ENCODE measurements around the gene NTRK2. TPM values are rescaled to one million over a fixed set of nuclear protein-coding genes. Genes with fewer than 3 reads are reported as not detected.
A peak's percentile ranks its signal among the peaks of the same experiment; 100 is the strongest.

NTRK2 gene
- total RNA-seq, 1 donor from 2014 or later = 4.6 TPM

GRCh38 chr9:85027870-85028269 is 358.3 kb downstream of the NTRK2 start:
- TF ChIP-seq CTCF (IDR thresholded peaks at IDR 0.05; ENCODE audit: insufficient read depth, low read depth, low read length) (no peak), EZH2 (IDR thresholded peaks at IDR 0.05; ENCODE audit: insufficient read depth, low read length) (no peak)
- H3K4me1 Mint-ChIP-seq (ENCODE audit: low read depth, unreplicated experiment) = peaks cover 14% of the 10 kb centered on the region
- no peaks in the 10 kb centered on the region for H3K79me2 ChIP-seq (ENCODE audit: insufficient read depth, low read length)
- H3K4me2 ChIP-seq (ENCODE audit: low read length) = no peak overlapping the region
- H3K27me3 Mint-ChIP-seq (ENCODE audit: low read depth, unreplicated experiment) = no peaks in the 10 kb centered on the region
- FAIRE-seq (no peak), DNase-seq (ENCODE audit: low read depth) (no peak)
- H3K27ac ChIP-seq (ENCODE audit: low read depth, low read length) = no peak overlapping the region
- H3K4me1 ChIP-seq (ENCODE audit: insufficient read depth, low read length) = no peaks in the 10 kb centered on the region
- peaks cover under 1% of the 10 kb centered on the region for H3K27me3 ChIP-seq (ENCODE audit: insufficient read depth, low read length)
- H3K4me3 ChIP-seq (ENCODE audit: insufficient read depth, low read depth, low read length) = no peak overlapping the region
- H3K9ac ChIP-seq (ENCODE audit: low read length) = no peak overlapping the region
- peak overlapping the region; percentile 70 for H3K27ac Mint-ChIP-seq (ENCODE audit: unreplicated experiment)
- no peak overlapping the region for H3K4me3 Mint-ChIP-seq (ENCODE audit: unreplicated experiment)
- H2AFZ ChIP-seq (ENCODE audit: low read depth, low read length) = no peak overlapping the region
- no peaks in the 10 kb centered on the region for H3K9me3 ChIP-seq (ENCODE audit: insufficient read depth, low read depth, low read length)
- H4K20me1 ChIP-seq (ENCODE audit: insufficient read depth, low read length) = no peaks in the 10 kb centered on the region
- H3K36me3 ChIP-seq (ENCODE audit: insufficient read depth, low read length) = no peaks in the 10 kb centered on the region
- H3K36me3 Mint-ChIP-seq (ENCODE audit: low read depth, unreplicated experiment) = no peaks in the 10 kb centered on the region
- H3K9me3 Mint-ChIP-seq (ENCODE audit: unreplicated experiment) = no peaks in the 10 kb centered on the region

GRCh38 chr9:85030316-85030715 is 360.8 kb downstream of the NTRK2 start:
- no peaks in the 10 kb centered on the region for H4K20me1 ChIP-seq (ENCODE audit: insufficient read depth, low read length)
- H3K27me3 Mint-ChIP-seq (ENCODE audit: low read depth, unreplicated experiment) = no peaks in the 10 kb centered on the region
- H3K27ac ChIP-seq (ENCODE audit: low read depth, low read length) = no peak overlapping the region
- no peaks in the 10 kb centered on the region for H3K9me3 ChIP-seq (ENCODE audit: insufficient read depth, low read depth, low read length)
- no peaks in the 10 kb centered on the region for H3K27me3 ChIP-seq (ENCODE audit: insufficient read depth, low read length)
- H3K36me3 Mint-ChIP-seq (ENCODE audit: low read depth, unreplicated experiment) = no peaks in the 10 kb centered on the region
- no peak overlapping the region for H3K27ac Mint-ChIP-seq (ENCODE audit: unreplicated experiment)
- H3K36me3 ChIP-seq (ENCODE audit: insufficient read depth, low read length) = no peaks in the 10 kb centered on the region
- H2AFZ ChIP-seq (ENCODE audit: low read depth, low read length) = no peak overlapping the region
- H3K79me2 ChIP-seq (ENCODE audit: insufficient read depth, low read length) = no peaks in the 10 kb centered on the region
- DNase-seq (ENCODE audit: low read depth) (no peak), FAIRE-seq (no peak)
- H3K4me1 Mint-ChIP-seq (ENCODE audit: low read depth, unreplicated experiment) = peaks cover 16% of the 10 kb centered on the region
- no peak overlapping the region for H3K4me3 ChIP-seq (ENCODE audit: insufficient read depth, low read depth, low read length)
- no peak overlapping the region for H3K4me2 ChIP-seq (ENCODE audit: low read length)
- H3K9me3 Mint-ChIP-seq (ENCODE audit: unreplicated experiment) = no peaks in the 10 kb centered on the region
- TF ChIP-seq EZH2 (IDR thresholded peaks at IDR 0.05; ENCODE audit: insufficient read depth, low read length) = no peak
- TF ChIP-seq CTCF (IDR thresholded peaks at IDR 0.05; ENCODE audit: insufficient read depth, low read depth, low read length) = no peak
- H3K4me3 Mint-ChIP-seq (ENCODE audit: unreplicated experiment) = no peak overlapping the region
- H3K9ac ChIP-seq (ENCODE audit: low read length) = no peak overlapping the region
- no peaks in the 10 kb centered on the region for H3K4me1 ChIP-seq (ENCODE audit: insufficient read depth, low read length)

GRCh38 chr9:85036496-85036895 is 367.0 kb downstream of the NTRK2 start:
- Histone ChIP-seq H3K36me3 (ENCODE audit: insufficient read depth, low read length) (no peaks in the 10 kb centered on the region), H3K79me2 (ENCODE audit: insufficient read depth, low read length) (no peaks in the 10 kb centered on the region), H3K9me3 (ENCODE audit: insufficient read depth, low read depth, low read length) (no peaks in the 10 kb centered on the region), H2AFZ (ENCODE audit: low read depth, low read length) (no peak overlapping the region), H3K9ac (ENCODE audit: low read length) (no peak overlapping the region), H3K4me3 (ENCODE audit: insufficient read depth, low read depth, low read length) (no peak overlapping the region), H3K4me1 (ENCODE audit: insufficient read depth, low read length) (no peaks in the 10 kb centered on the region), H4K20me1 (ENCODE audit: insufficient read depth, low read length) (no peaks in the 10 kb centered on the region), H3K4me2 (ENCODE audit: low read length) (no peak overlapping the region), H3K27me3 (ENCODE audit: insufficient read depth, low read length) (peaks cover 2% of the 10 kb centered on the region), H3K27ac (ENCODE audit: low read depth, low read length) (no peak overlapping the region)
- Mint-ChIP-seq H3K27me3 (ENCODE audit: low read depth, unreplicated experiment) (no peaks in the 10 kb centered on the region), H3K4me1 (ENCODE audit: low read depth, unreplicated experiment) (peaks cover 12% of the 10 kb centered on the region), H3K4me3 (ENCODE audit: unreplicated experiment) (no peak overlapping the region), H3K9me3 (ENCODE audit: unreplicated experiment) (no peaks in the 10 kb centered on the region), H3K36me3 (ENCODE audit: low read depth, unreplicated experiment) (no peaks in the 10 kb centered on the region), H3K27ac (ENCODE audit: unreplicated experiment) (no peak overlapping the region)
- TF ChIP-seq CTCF (IDR thresholded peaks at IDR 0.05; ENCODE audit: insufficient read depth, low read depth, low read length) = no peak
- TF ChIP-seq EZH2 (IDR thresholded peaks at IDR 0.05; ENCODE audit: insufficient read depth, low read length) = no peak
- DNase-seq (ENCODE audit: low read depth) (no peak), FAIRE-seq (no peak)
